Liver (tissue), 9 donors: ENCODE measurements around the gene AGMAT. TPM values are rescaled to one million over a fixed set of nuclear protein-coding genes. Genes with fewer than 3 reads are reported as not detected.

Experiments
- DNase-seq: peaks from one replicate; pipeline ENCODE4 v3.0.0-alpha.2; 2017; ENCODE audit warnings: low spot score
- H3K27ac ChIP-seq, 2 donors: one replicate each; pipeline ENCODE4 v1.7.0; 2013; ENCODE audit warnings: inconsistent platforms in 2 of 2, low read length in 2 of 2, control low read depth in 1 of 2, low read depth in 1 of 2, mild to moderate bottlenecking in 1 of 2
- H3K27me3 ChIP-seq, 4 donors: one replicate each; pipeline versions ENCODE4 v1.6.1 to v1.7.0; 2013; ENCODE audit warnings: low read length in 3 of 4, inconsistent platforms in 1 of 4, mild to moderate bottlenecking in 1 of 4, moderate library complexity in 1 of 4; ENCODE audit not compliant: control insufficient read depth in 4 of 4, insufficient read depth in 4 of 4
- H3K36me3 ChIP-seq, 4 donors: one replicate each; pipeline versions ENCODE4 v1.6.1 to v1.7.0; 2013; ENCODE audit warnings: low read length in 3 of 4, mild to moderate bottlenecking in 3 of 4, low read depth in 1 of 4, moderate library complexity in 1 of 4; ENCODE audit not compliant: control insufficient read depth in 4 of 4, insufficient read depth in 3 of 4
- H3K4me1 ChIP-seq, 4 donors: one replicate each; pipeline versions ENCODE4 v1.6.1 to v1.7.0; 2013; ENCODE audit warnings: low read length in 3 of 4, mild to moderate bottlenecking in 3 of 4, moderate library complexity in 1 of 4; ENCODE audit not compliant: control insufficient read depth in 4 of 4, insufficient read depth in 4 of 4
- H3K4me3 ChIP-seq, 3 donors: one replicate each; pipeline versions ENCODE4 v1.6.1 to v1.7.0; 2013; ENCODE audit warnings: low read length in 3 of 3, control low read depth in 1 of 3, low read depth in 1 of 3, mild to moderate bottlenecking in 1 of 3
- H3K9ac ChIP-seq, 2 donors: one replicate each; pipeline ENCODE4 v1.7.0; 2013; ENCODE audit warnings: low read length in 2 of 2, mild to moderate bottlenecking in 2 of 2, moderate library complexity in 2 of 2, control low read depth in 1 of 2, low read depth in 1 of 2
- H3K9me3 ChIP-seq, 4 donors: one replicate each; pipeline versions ENCODE4 v1.6.1 to v1.7.0; 2013; ENCODE audit warnings: low read length in 3 of 4; ENCODE audit not compliant: control insufficient read depth in 4 of 4
- EGR1 ChIP-seq, 2 donors: IDR thresholded peaks; 2 replicates each; pipeline ENCODE4 v1.6.1; 2016 to 2018; ENCODE audit warnings: antibody characterized with exemption in 2 of 2, low read depth in 2 of 2
- FOXA1 ChIP-seq: IDR thresholded peaks from 2 replicates; pipeline ENCODE4 v1.6.1; 2016; ENCODE audit warnings: antibody characterized with exemption
- GABPA ChIP-seq, 2 donors: IDR thresholded peaks in 1 of 2; conservative IDR thresholded peaks in 1 of 2; 2 replicates each; pipeline ENCODE4 v1.6.1; 2016; ENCODE audit warnings: antibody characterized with exemption in 2 of 2, mild to moderate bottlenecking in 1 of 2, moderate library complexity in 1 of 2
- HNF4A ChIP-seq, 2 donors: conservative IDR thresholded peaks; 2 replicates each; pipeline ENCODE4 v1.6.1; 2016; ENCODE audit warnings: antibody characterized with exemption in 2 of 2, mild to moderate bottlenecking in 2 of 2
- HNF4G ChIP-seq: IDR thresholded peaks from 2 replicates; pipeline ENCODE4 v1.6.1; 2016; ENCODE audit warnings: antibody characterized with exemption
- JUND ChIP-seq, 2 donors: IDR thresholded peaks; 2 replicates each; pipeline ENCODE4 v1.6.1; 2016; ENCODE audit warnings: antibody characterized with exemption in 2 of 2
- MAX ChIP-seq: IDR thresholded peaks from 2 replicates; pipeline ENCODE4 v1.6.1; 2016; ENCODE audit warnings: antibody characterized with exemption
- NR2F2 ChIP-seq: IDR thresholded peaks from 2 replicates; pipeline ENCODE4 v1.6.1; 2016; ENCODE audit warnings: antibody characterized with exemption
- RAD21 ChIP-seq, 2 donors: IDR thresholded peaks; 2 replicates each; pipeline ENCODE4 v1.6.1; 2016; ENCODE audit warnings: antibody characterized with exemption in 2 of 2, mild to moderate bottlenecking in 2 of 2
- SP1 ChIP-seq: IDR thresholded peaks from 2 replicates; pipeline ENCODE4 v1.6.1; 2018; ENCODE audit warnings: antibody characterized with exemption, mild to moderate bottlenecking
- TAF1 ChIP-seq: conservative IDR thresholded peaks from 2 replicates; pipeline ENCODE4 v1.6.1; 2016; ENCODE audit warnings: antibody characterized with exemption, mild to moderate bottlenecking
- YY1 ChIP-seq: IDR thresholded peaks from 2 replicates; pipeline ENCODE4 v1.6.1; 2016; ENCODE audit warnings: antibody characterized with exemption, mild to moderate bottlenecking
- WGBS: extraction: QIAGEN DNeasy Blood & Tissue Kit; methylation state at CpG from one replicate; pipeline ENCODE4 v1.1.7; 2013; 5-methylcytosine and 5-hydroxymethylcytosine counted together
- polyA plus RNA-seq, 2 donors: library from polyadenylated mRNA; stranded (reverse) in 1 of 2; unstranded in 1 of 2; fragments of 200-250 nt in 1 of 2; fragments of >200 nt in 1 of 2; fragmentation: Nextera tagmentation in 1 of 2; extraction: Ambion mirVana in 1 of 2; gene quantifications; one replicate each; pipeline versions ENCODE4 v1.2.1 to v1.2.3, GENCODE V29; 2013 to 2015
- total RNA-seq, 2 donors: library from RNA; depleted of rRNA; stranded (reverse); fragments of >200 nt; gene quantifications; one replicate each; pipeline ENCODE4 v1.2.3, GENCODE V29; 2014
- TF ChIP-seq, protein P1 (sequence below): IDR thresholded peaks from 2 replicates; pipeline ENCODE4 v1.6.1; 2016; ENCODE audit warnings: antibody characterized with exemption
- TF ChIP-seq, protein P2 (sequence below): fragments of 150-350 bp; IDR thresholded peaks from 2 replicates; pipeline ENCODE4 v1.5.1; 2017; ENCODE audit warnings: improper control_type of control experiment, low read depth, low read length; ENCODE audit not compliant: missing input control
- donor health status: healthy.
- donor health status: healthy.
- donor health status: healthy.
- donor health status: healthy.
- donor health status: healthy.

The AGMAT gene
- total and polyA plus RNA-seq, 4 donors, result 31.9 to 83.6 (median 40.6) TPM

- Histone ChIP-seq H3K4me1 (peaks cover 0 to 12% (median 10%) of the 10 kb centered on the region in 4 donors), H3K9me3 (no peaks in the 10 kb centered on the region), H3K27me3 (no peaks in the 10 kb centered on the region), H3K36me3 (no peaks in the 10 kb centered on the region), H3K9ac (no peak overlapping the region), H3K4me3 (no peak overlapping the region), H3K27ac (no peak overlapping the region)
- 92% methylated on average over 5 of the region's 5 CpGs for WGBS
- DNase-seq, result no peak
- no peak for TF ChIP-seq JUND (IDR thresholded peaks at IDR 0.05)
- TF ChIP-seq, protein P1, sequence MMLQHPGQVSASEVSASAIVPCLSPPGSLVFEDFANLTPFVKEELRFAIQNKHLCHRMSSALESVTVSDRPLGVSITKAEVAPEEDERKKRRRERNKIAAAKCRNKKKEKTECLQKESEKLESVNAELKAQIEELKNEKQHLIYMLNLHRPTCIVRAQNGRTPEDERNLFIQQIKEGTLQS, result no peak
- no peak for TF ChIP-seq RAD21 (IDR thresholded peaks at IDR 0.05)
- peak in 1 of 2 donors; percentile 32 for TF ChIP-seq HNF4A (conservative IDR thresholded peaks at IDR 0.05)
- TF ChIP-seq, protein P2, sequence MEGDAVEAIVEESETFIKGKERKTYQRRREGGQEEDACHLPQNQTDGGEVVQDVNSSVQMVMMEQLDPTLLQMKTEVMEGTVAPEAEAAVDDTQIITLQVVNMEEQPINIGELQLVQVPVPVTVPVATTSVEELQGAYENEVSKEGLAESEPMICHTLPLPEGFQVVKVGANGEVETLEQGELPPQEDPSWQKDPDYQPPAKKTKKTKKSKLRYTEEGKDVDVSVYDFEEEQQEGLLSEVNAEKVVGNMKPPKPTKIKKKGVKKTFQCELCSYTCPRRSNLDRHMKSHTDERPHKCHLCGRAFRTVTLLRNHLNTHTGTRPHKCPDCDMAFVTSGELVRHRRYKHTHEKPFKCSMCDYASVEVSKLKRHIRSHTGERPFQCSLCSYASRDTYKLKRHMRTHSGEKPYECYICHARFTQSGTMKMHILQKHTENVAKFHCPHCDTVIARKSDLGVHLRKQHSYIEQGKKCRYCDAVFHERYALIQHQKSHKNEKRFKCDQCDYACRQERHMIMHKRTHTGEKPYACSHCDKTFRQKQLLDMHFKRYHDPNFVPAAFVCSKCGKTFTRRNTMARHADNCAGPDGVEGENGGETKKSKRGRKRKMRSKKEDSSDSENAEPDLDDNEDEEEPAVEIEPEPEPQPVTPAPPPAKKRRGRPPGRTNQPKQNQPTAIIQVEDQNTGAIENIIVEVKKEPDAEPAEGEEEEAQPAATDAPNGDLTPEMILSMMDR, result no peak
- TF ChIP-seq MAX, result no peak
These were observed 11.2 kb upstream of the AGMAT start for GRCh38 chr1:15595809-15596617.

- Histone ChIP-seq H3K27ac (no peak overlapping the region), H3K9ac (no peak overlapping the region), H3K27me3 (no peaks in the 10 kb centered on the region), H3K4me3 (no peak overlapping the region), H3K4me1 (peaks cover 0 to 12% (median 10%) of the 10 kb centered on the region in 4 donors), H3K36me3 (no peaks in the 10 kb centered on the region), H3K9me3 (no peaks in the 10 kb centered on the region)
- DNase-seq, result no peak
- no peak for TF ChIP-seq EGR1 (IDR thresholded peaks at IDR 0.05; ENCODE audit: low read depth in 2 of 2)
- no peak for TF ChIP-seq FOXA1
- TF ChIP-seq, protein P2, result no peak
- TF ChIP-seq YY1, result no peak
- no peak for TF ChIP-seq NR2F2
- no peak for TF ChIP-seq MAX
- TF ChIP-seq HNF4A (conservative IDR thresholded peaks at IDR 0.05), result no peak
- no peak for TF ChIP-seq HNF4G
- TF ChIP-seq RAD21 (IDR thresholded peaks at IDR 0.05), result no peak
- TF ChIP-seq GABPA (IDR thresholded peaks at IDR 0.05 in 1 of 2, conservative IDR thresholded peaks at IDR 0.05 in 1 of 2), result no peak
- TF ChIP-seq TAF1, result no peak
- no peak for TF ChIP-seq SP1
- WGBS, result 83% methylated on average over 5 of the region's 5 CpGs
These were observed 7.4 kb upstream of the AGMAT start for GRCh38 chr1:15592285-15592684.
